Panc1 (cell line): ENCODE measurements around the gene SEPTIN1. TPM values are rescaled to one million over a fixed set of nuclear protein-coding genes. Genes with fewer than 3 reads are reported as not detected.

ENCODE experiments used
- ATAC-seq: fragments of 200-7000 bp; cut with Tn5 transposase; 2 replicates; pipeline ENCODE4 v1.9.1; 2020; ENCODE audit warnings: mild to moderate bottlenecking, moderate library complexity
- BruUV-seq: library from RNA; stranded (reverse); fragments of 400-500 nt; replicated peaks from 2 replicates; lab custom pipeline; 2021; lab: Mats Ljungman, UMichigan
- CTCF ChIA-PET: fragments of 300-600 bp; sonication (Branson Sonifier 250); formaldehyde crosslinking; loops from one replicate; lab custom pipeline; 2022; ENCODE audit warnings: antibody characterized with exemption; lab: Charles Lee
- POLR2A ChIA-PET: fragments of 300-600 bp; sonication (Branson Sonifier 250); formaldehyde crosslinking; loops from one replicate; lab custom pipeline; 2022; ENCODE audit warnings: antibody characterized with exemption; lab: Charles Lee
- DNase-seq: peaks from one replicate; pipeline ENCODE4 v3.0.0-alpha.2; 2010; ENCODE audit warnings: low read depth, low spot score
- H3K27ac ChIP-seq: 2 replicates; pipeline ENCODE4 v1.5.1; 2011; ENCODE audit warnings: mild to moderate bottlenecking, low read length, inconsistent platforms
- H3K27me3 ChIP-seq: fragments of 200-500 bp; sonication (Bioruptor generic); 2 replicates; pipeline ENCODE4 v1.6.0; 2014; ENCODE audit warnings: low read length, inconsistent platforms; ENCODE audit not compliant: control insufficient read depth, insufficient read depth
- H3K36me3 ChIP-seq: fragments of 200-500 bp; sonication (Bioruptor generic); 2 replicates; pipeline ENCODE4 v1.5.1; 2014; ENCODE audit warnings: inconsistent platforms, mild to moderate bottlenecking, low read length, moderate library complexity; ENCODE audit not compliant: control insufficient read depth, insufficient read depth
- H3K4me1 ChIP-seq: 2 replicates; pipeline ENCODE4 v1.5.1; 2011; ENCODE audit warnings: inconsistent platforms, mild to moderate bottlenecking, low read length, moderate library complexity; ENCODE audit not compliant: control insufficient read depth, insufficient read depth
- H3K4me3 ChIP-seq, 2 experiments: 2 replicates each; pipeline ENCODE4 v1.5.1; 2011 to 2012; ENCODE audit warnings: low read depth in 2 of 2, low read length in 2 of 2, mild to moderate bottlenecking in 2 of 2, inconsistent platforms in 1 of 2, moderate library complexity in 1 of 2
- H3K9me3 ChIP-seq: fragments of 200-500 bp; sonication (Bioruptor generic); 2 replicates; pipeline ENCODE4 v1.5.1; 2014; ENCODE audit warnings: low read depth, mild to moderate bottlenecking, inconsistent platforms, low read length, moderate library complexity; ENCODE audit not compliant: control insufficient read depth, insufficient read depth
- POLR2AphosphoS5 ChIP-seq: IDR thresholded peaks from 2 replicates; pipeline ENCODE4 v1.6.1; 2012; ENCODE audit warnings: mild to moderate bottlenecking, low read depth, low read length, moderate library complexity
- REST ChIP-seq, 2 experiments: IDR thresholded peaks; 2 replicates each; pipeline ENCODE4 v1.6.1; 2011 to 2012; ENCODE audit warnings: low read depth in 2 of 2, control low read depth in 1 of 2, low read length in 1 of 2, mild to moderate bottlenecking in 1 of 2, moderate library complexity in 1 of 2; ENCODE audit not compliant: insufficient read depth in 1 of 2
- SIN3A ChIP-seq: IDR thresholded peaks from 2 replicates; pipeline ENCODE4 v1.6.1; 2012; ENCODE audit warnings: low read depth, mild to moderate bottlenecking, low read length, moderate library complexity, borderline replicate concordance; ENCODE audit not compliant: insufficient read depth
- TCF7L2 ChIP-seq: IDR thresholded peaks from 2 replicates; pipeline ENCODE4 v1.6.1; 2011; ENCODE audit warnings: mild to moderate bottlenecking, low read depth, low read length, inconsistent platforms
- in situ Hi-C: cut with HindIII; loops from 2 replicates; pipeline ENCODE4 v1.10.0; 2016; ENCODE audit warnings: low sequenced_read_pairs, low pct_unique_long_range_greater_than_20kb
- intact Hi-C: fragments of 100-400 bp; cut with micrococcal nuclease; formaldehyde crosslinking; loops from one replicate; pipeline ENCODE4 v1.10.0; 2022; ENCODE audit not compliant: unreplicated experiment
- total RNA-seq: library from RNA; stranded (reverse); gene quantifications from one replicate; pipeline ENCODE4 v1.2.1, GENCODE V29; 2021; ENCODE audit not compliant: unreplicated experiment
- TF ChIP-seq, protein P1 (sequence below): fragments of 450-650 bp; IDR thresholded peaks from 2 replicates; pipeline ENCODE4 v1.5.1; 2017; ENCODE audit warnings: mild to moderate bottlenecking

Gene SEPTIN1
- total RNA-seq, 1 experiment from 2014 or later = 1.7 TPM

DNA sequence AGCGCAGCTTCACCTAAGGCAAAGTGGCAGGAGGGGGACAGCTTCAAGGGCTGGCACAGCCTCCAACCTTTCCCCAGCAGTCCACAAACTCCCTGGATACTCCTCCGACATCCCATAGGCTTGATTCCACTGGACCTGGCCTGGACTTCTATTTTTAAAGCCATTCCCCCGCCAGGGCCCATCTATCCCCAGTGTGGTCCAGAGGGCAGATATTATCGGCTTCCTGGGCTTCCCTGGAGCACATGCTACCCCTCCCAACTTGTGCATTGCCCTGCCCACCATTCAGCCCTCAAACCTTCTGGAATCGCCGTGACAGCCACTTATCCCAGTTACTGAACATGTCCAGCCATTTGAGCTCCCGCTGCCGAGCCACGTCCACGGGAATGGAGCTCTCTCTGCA lies 17.2 kb downstream of the SEPTIN1 start:
- BruUV-seq = no TSS peak
- TF ChIP-seq, protein P1, sequence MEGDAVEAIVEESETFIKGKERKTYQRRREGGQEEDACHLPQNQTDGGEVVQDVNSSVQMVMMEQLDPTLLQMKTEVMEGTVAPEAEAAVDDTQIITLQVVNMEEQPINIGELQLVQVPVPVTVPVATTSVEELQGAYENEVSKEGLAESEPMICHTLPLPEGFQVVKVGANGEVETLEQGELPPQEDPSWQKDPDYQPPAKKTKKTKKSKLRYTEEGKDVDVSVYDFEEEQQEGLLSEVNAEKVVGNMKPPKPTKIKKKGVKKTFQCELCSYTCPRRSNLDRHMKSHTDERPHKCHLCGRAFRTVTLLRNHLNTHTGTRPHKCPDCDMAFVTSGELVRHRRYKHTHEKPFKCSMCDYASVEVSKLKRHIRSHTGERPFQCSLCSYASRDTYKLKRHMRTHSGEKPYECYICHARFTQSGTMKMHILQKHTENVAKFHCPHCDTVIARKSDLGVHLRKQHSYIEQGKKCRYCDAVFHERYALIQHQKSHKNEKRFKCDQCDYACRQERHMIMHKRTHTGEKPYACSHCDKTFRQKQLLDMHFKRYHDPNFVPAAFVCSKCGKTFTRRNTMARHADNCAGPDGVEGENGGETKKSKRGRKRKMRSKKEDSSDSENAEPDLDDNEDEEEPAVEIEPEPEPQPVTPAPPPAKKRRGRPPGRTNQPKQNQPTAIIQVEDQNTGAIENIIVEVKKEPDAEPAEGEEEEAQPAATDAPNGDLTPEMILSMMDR = no peak
- TF ChIP-seq POLR2AphosphoS5 = no peak
- no peak for TF ChIP-seq SIN3A
- no peak for TF ChIP-seq TCF7L2
- no peak for TF ChIP-seq REST (IDR thresholded peaks at IDR 0.05; ENCODE audit: insufficient read depth in 1 of 2, low read depth in 2 of 2, low read length in 1 of 2)
- Histone ChIP-seq H3K4me1 (0 out of 2 replicates have a peak, but pooled peaks cover 4% of the 10 kb centered on the region), H3K9me3 (no peaks in the 10 kb centered on the region), H3K4me3 (no peak overlapping the region), H3K36me3 (peaks cover 6% of the 10 kb centered on the region), H3K27me3 (no peaks in the 10 kb centered on the region), H3K27ac (no peak overlapping the region)
- ATAC-seq = no peak
- ChIA-PET CTCF (interaction anchor here (0.5 to 0.7 kb wide), 3 partner anchors 185 to 248 kb away, joined by 3 to 4 read pairs (median 3); no protein-coding TSS in a partner anchor), POLR2A (interaction anchor here (0.6 kb wide), 1 partner anchor 16 kb away, joined by 9 read pairs; no protein-coding TSS in a partner anchor)
- in situ Hi-C loops (no loop called here), intact Hi-C loops (no loop called here)
- DNase-seq = no peak

GRCh38 chr16:30361180-30361579 lies 21.2 kb downstream of the SEPTIN1 start:
- Histone ChIP-seq H3K9me3 (no peaks in the 10 kb centered on the region), H3K4me1 (peaks cover 12% of the 10 kb centered on the region), H3K27me3 (no peaks in the 10 kb centered on the region), H3K36me3 (peaks cover 6% of the 10 kb centered on the region), H3K4me3 (no peak overlapping the region), H3K27ac (no peak overlapping the region)
- TF ChIP-seq, protein P1 = no peak
- TF ChIP-seq POLR2AphosphoS5 (no peak), TCF7L2 (no peak), SIN3A (no peak), REST (IDR thresholded peaks at IDR 0.05; ENCODE audit: insufficient read depth in 1 of 2, low read depth in 2 of 2, low read length in 1 of 2) (no peak)
- no TSS peak for BruUV-seq
- in situ Hi-C loops (no loop called here), intact Hi-C loops (no loop called here)
- CTCF ChIA-PET = no interaction called here
- ATAC-seq (no peak), DNase-seq (no peak)
- POLR2A ChIA-PET = no interaction called here
